ENCODE results near the gene IFITM5. TPM values are rescaled to one million over a fixed set of nuclear protein-coding genes. Genes with fewer than 3 reads are reported as not detected.
"Not testable (repeated sequence)": the region's sequence is repeated elsewhere in the genome, so short reads cannot be mapped to it uniquely, and the experiment has no call there.

Gene IFITM5
- total RNA-seq, 2 donors from 2014 or later = not detected

GRCh38 chr11:329886-330253 is 30.5 kb upstream of the IFITM5 start:
- Mint-ChIP-seq H3K4me3 (no peak overlapping the region), H3K27ac (no peak overlapping the region), H3K9me3 (peaks cover 41% of the 10 kb centered on the region), H3K27me3 (ENCODE audit: insufficient read depth) (peaks cover 3% of the 10 kb centered on the region), H3K4me1 (peaks cover 27% of the 10 kb centered on the region), H3K36me3 (ENCODE audit: low read depth) (peaks cover 12% of the 10 kb centered on the region)
- Histone ChIP-seq H3K27ac (ENCODE audit: low read depth, low read length) (no peak overlapping the region), H3K36me3 (ENCODE audit: control insufficient read depth, insufficient read depth, low read length) (no peaks in the 10 kb centered on the region), H3K9me3 (ENCODE audit: control insufficient read depth, low read length) (peaks cover 19% of the 10 kb centered on the region), H3K27me3 (ENCODE audit: control insufficient read depth, insufficient read depth, low read length, poor library complexity, severe bottlenecking) (no peaks in the 10 kb centered on the region), H3K4me3 (ENCODE audit: low read length) (no peak overlapping the region), H3K4me1 (ENCODE audit: control insufficient read depth, insufficient read depth, low read length) (peaks cover 4% of the 10 kb centered on the region), H3K9ac (ENCODE audit: extremely low read depth, low read length, poor library complexity, severe bottlenecking) (no peak overlapping the region)
- TF ChIP-seq CTCF (conservative IDR thresholded peaks at IDR 0.05) = no peak
- peak; percentile 20 for DNase-seq
- 97 to 100% methylated on average over 1 to 2 of the region's 2 CpGs for WGBS, 2 experiments (ENCODE audit: insufficient coverage in 1 of 2, insufficient read length in 1 of 2)

- Mint-ChIP-seq H3K9me3 (peaks cover 41% of the 10 kb centered on the region), H3K4me1 (peaks cover 25% of the 10 kb centered on the region), H3K36me3 (ENCODE audit: low read depth) (peaks cover 12% of the 10 kb centered on the region)
- not testable (repeated sequence) for H3K27ac Mint-ChIP-seq; H3K9ac ChIP-seq (ENCODE audit: extremely low read depth, low read length, poor library complexity, severe bottlenecking); DNase-seq; H3K27me3 Mint-ChIP-seq (ENCODE audit: insufficient read depth); H3K27me3 ChIP-seq (ENCODE audit: control insufficient read depth, insufficient read depth, low read length, poor library complexity, severe bottlenecking); H3K4me3 ChIP-seq (ENCODE audit: low read length); H3K36me3 ChIP-seq (ENCODE audit: control insufficient read depth, insufficient read depth, low read length); H3K4me1 ChIP-seq (ENCODE audit: control insufficient read depth, insufficient read depth, low read length); H3K27ac ChIP-seq (ENCODE audit: low read depth, low read length); H3K4me3 Mint-ChIP-seq
- peaks cover 19% of the 10 kb centered on the region for H3K9me3 ChIP-seq (ENCODE audit: control insufficient read depth, low read length)
- 86 to 88% methylated on average over 7 to 15 of the region's 15 CpGs for WGBS, 2 experiments (ENCODE audit: insufficient coverage in 1 of 2, insufficient read length in 1 of 2)
Observed at GRCh38 chr11:328516-329100, 29.3 kb upstream of the IFITM5 start.

- peaks cover 14% of the 10 kb centered on the region for H3K9me3 ChIP-seq (ENCODE audit: control insufficient read depth, low read length)
- H3K27ac ChIP-seq (ENCODE audit: low read depth, low read length) = no peak overlapping the region
- Mint-ChIP-seq H3K36me3 (ENCODE audit: low read depth) (peaks cover 12% of the 10 kb centered on the region), H3K27me3 (ENCODE audit: insufficient read depth) (peaks cover 3% of the 10 kb centered on the region), H3K9me3 (peaks cover 35% of the 10 kb centered on the region), H3K27ac (no peak overlapping the region), H3K4me3 (no peak overlapping the region), H3K4me1 (peaks cover 22% of the 10 kb centered on the region)
- no peak for DNase-seq
- H3K27me3 ChIP-seq (ENCODE audit: control insufficient read depth, insufficient read depth, low read length, poor library complexity, severe bottlenecking) = no peaks in the 10 kb centered on the region
- no peak for TF ChIP-seq CTCF (conservative IDR thresholded peaks at IDR 0.05)
- no peaks in the 10 kb centered on the region for H3K36me3 ChIP-seq (ENCODE audit: control insufficient read depth, insufficient read depth, low read length)
- H3K4me3 ChIP-seq (ENCODE audit: low read length) = no peak overlapping the region
- 95 to 96% methylated on average over 12 to 13 of the region's 13 CpGs for WGBS, 2 experiments (ENCODE audit: insufficient coverage in 1 of 2, insufficient read length in 1 of 2)
- H3K9ac ChIP-seq (ENCODE audit: extremely low read depth, low read length, poor library complexity, severe bottlenecking) = no peak overlapping the region
- H3K4me1 ChIP-seq (ENCODE audit: control insufficient read depth, insufficient read depth, low read length) = no peaks in the 10 kb centered on the region
Observed at GRCh38 chr11:328012-328411, 28.7 kb upstream of the IFITM5 start.

GRCh38 chr11:327581-327923 is 28.2 kb upstream of the IFITM5 start:
- Mint-ChIP-seq H3K27me3 (ENCODE audit: insufficient read depth) (peaks cover 3% of the 10 kb centered on the region), H3K36me3 (ENCODE audit: low read depth) (peaks cover 12% of the 10 kb centered on the region), H3K4me3 (no peak overlapping the region), H3K27ac (no peak overlapping the region), H3K4me1 (peaks cover 22% of the 10 kb centered on the region), H3K9me3 (peaks cover 30% of the 10 kb centered on the region)
- 90 to 96% methylated on average over 2 to 3 of the region's 3 CpGs for WGBS, 2 experiments (ENCODE audit: insufficient coverage in 1 of 2, insufficient read length in 1 of 2)
- Histone ChIP-seq H3K4me1 (ENCODE audit: control insufficient read depth, insufficient read depth, low read length) (no peaks in the 10 kb centered on the region), H3K9ac (ENCODE audit: extremely low read depth, low read length, poor library complexity, severe bottlenecking) (no peak overlapping the region), H3K4me3 (ENCODE audit: low read length) (no peak overlapping the region), H3K36me3 (ENCODE audit: control insufficient read depth, insufficient read depth, low read length) (no peaks in the 10 kb centered on the region), H3K27me3 (ENCODE audit: control insufficient read depth, insufficient read depth, low read length, poor library complexity, severe bottlenecking) (no peaks in the 10 kb centered on the region), H3K9me3 (ENCODE audit: control insufficient read depth, low read length) (peaks cover 10% of the 10 kb centered on the region), H3K27ac (ENCODE audit: low read depth, low read length) (no peak overlapping the region)
- no peak for DNase-seq
- no peak for TF ChIP-seq CTCF (conservative IDR thresholded peaks at IDR 0.05)
